Karpas-422 (cell line): Measurements from ENCODE around the gene MYH8. TPM values are rescaled to one million over a fixed set of nuclear protein-coding genes. Genes with fewer than 3 reads are reported as not detected.

Experiments used
- DNase-seq: peaks from one replicate; pipeline ENCODE4 v3.0.0-alpha.2; 2015
- H2AFZ ChIP-seq: fragments of 200-600 bp; sonication (generic); 2 replicates; pipeline ENCODE4 v1.6.1; 2014; ENCODE audit warnings: antibody characterized with exemption, low read length, mixed read lengths
- H3K27ac ChIP-seq: fragments of 200-600 bp; sonication (generic); 2 replicates; pipeline ENCODE4 v1.5.1; 2014; ENCODE audit warnings: mild to moderate bottlenecking, low read length, moderate library complexity
- H3K27me3 ChIP-seq: fragments of 200-600 bp; sonication (generic); 2 replicates; pipeline ENCODE4 v1.6.1; 2014; ENCODE audit warnings: low read length, mixed read lengths
- H3K36me3 ChIP-seq: fragments of 200-600 bp; sonication (generic); 2 replicates; pipeline ENCODE4 v1.6.1; 2014; ENCODE audit warnings: low read length, mixed read lengths; ENCODE audit not compliant: insufficient read depth
- H3K4me1 ChIP-seq: fragments of 200-600 bp; sonication (generic); 2 replicates; pipeline ENCODE4 v1.6.1; 2014; ENCODE audit warnings: mild to moderate bottlenecking, low read length, mixed read lengths
- H3K4me2 ChIP-seq: fragments of 200-600 bp; sonication (generic); 2 replicates; pipeline ENCODE4 v1.6.1; 2014; ENCODE audit warnings: low read length, low read depth, mild to moderate bottlenecking; ENCODE audit not compliant: poor library complexity, severe bottlenecking
- H3K4me3 ChIP-seq: fragments of 200-600 bp; sonication (generic); 2 replicates; pipeline ENCODE4 v1.5.1; 2014; ENCODE audit warnings: mild to moderate bottlenecking, antibody characterized with exemption, low read length, mixed read lengths
- H3K79me2 ChIP-seq: fragments of 200-600 bp; sonication (generic); 2 replicates; pipeline ENCODE4 v1.6.1; 2014; ENCODE audit warnings: mild to moderate bottlenecking, low read length, mixed read lengths
- H3K9ac ChIP-seq: fragments of 200-600 bp; sonication (generic); 2 replicates; pipeline ENCODE4 v1.6.0; 2014; ENCODE audit warnings: low read length
- H3K9me2 ChIP-seq: fragments of 200-600 bp; sonication (generic), shearing (Covaris generic); replicated peaks from 2 replicates; pipeline ENCODE4 v1.6.0; 2014; ENCODE audit warnings: mild to moderate bottlenecking, low read length, moderate library complexity; ENCODE audit not compliant: insufficient read depth
- H3K9me3 ChIP-seq: fragments of 300-700, 200-600 bp; sonication (generic); 2 replicates; pipeline ENCODE4 v1.6.1; 2014; ENCODE audit warnings: low read length, mixed read lengths
- H4K20me1 ChIP-seq: fragments of 200-600 bp; sonication (generic); 2 replicates; pipeline ENCODE4 v1.6.1; 2014; ENCODE audit warnings: mild to moderate bottlenecking, antibody characterized with exemption, low read length, low read depth; ENCODE audit not compliant: insufficient read depth
- total RNA-seq: library from RNA; depleted of rRNA; stranded (reverse); fragments of >200 nt; shearing (Covaris generic); gene quantifications from 2 replicates; pipeline ENCODE4 v1.2.3, GENCODE V29; 2014; ENCODE audit warnings: low replicate concordance

The MYH8 gene
- total RNA-seq, 1 experiment from 2014 or later, result not detected

GRCh38 chr17:10396524-10397163, 25.1 kb downstream of the MYH8 start:
- DNase-seq, result no peak
- no peak overlapping the region for H3K9ac ChIP-seq
- no peak overlapping the region for H3K4me3 ChIP-seq
- H4K20me1 ChIP-seq, result no peaks in the 10 kb centered on the region; the same call in 1 of the 2 replicates
- no peaks in the 10 kb centered on the region for H3K36me3 ChIP-seq
- H3K4me1 ChIP-seq, result peaks cover 14% of the 10 kb centered on the region
- H3K27me3 ChIP-seq, result no peaks in the 10 kb centered on the region
- H3K4me2 ChIP-seq, result no peak overlapping the region
- no peak overlapping the region for H2AFZ ChIP-seq
- H3K79me2 ChIP-seq, result no peaks in the 10 kb centered on the region
- H3K9me2 ChIP-seq, result no peaks in the 10 kb centered on the region
- H3K9me3 ChIP-seq, result no peaks in the 10 kb centered on the region
- H3K27ac ChIP-seq, result no peak overlapping the region

GRCh38 chr17:10394201-10394887, 27.4 kb downstream of the MYH8 start:
- no peak overlapping the region for H3K4me3 ChIP-seq
- H3K79me2 ChIP-seq, result no peaks in the 10 kb centered on the region
- no peaks in the 10 kb centered on the region for H3K9me3 ChIP-seq
- H3K4me2 ChIP-seq, result peak overlapping the region; percentile 42
- H3K27ac ChIP-seq, result no peak overlapping the region
- H3K27me3 ChIP-seq, result no peaks in the 10 kb centered on the region
- no peaks in the 10 kb centered on the region for H3K9me2 ChIP-seq
- H4K20me1 ChIP-seq, result no peaks in the 10 kb centered on the region; the same call in 1 of the 2 replicates
- peaks cover 14% of the 10 kb centered on the region for H3K4me1 ChIP-seq
- peak; percentile 63 for DNase-seq
- H3K36me3 ChIP-seq, result no peaks in the 10 kb centered on the region
- H2AFZ ChIP-seq, result no peak overlapping the region
- H3K9ac ChIP-seq, result no peak overlapping the region

- Histone ChIP-seq H3K9me2 (no peaks in the 10 kb centered on the region), H4K20me1 (no peaks in the 10 kb centered on the region; the same call in 1 of the 2 replicates), H3K27ac (no peak overlapping the region), H3K9me3 (no peaks in the 10 kb centered on the region), H3K4me3 (no peak overlapping the region), H2AFZ (no peak overlapping the region), H3K9ac (no peak overlapping the region), H3K27me3 (no peaks in the 10 kb centered on the region), H3K79me2 (no peaks in the 10 kb centered on the region), H3K4me1 (peaks cover 14% of the 10 kb centered on the region), H3K4me2 (no peak overlapping the region), H3K36me3 (no peaks in the 10 kb centered on the region)
- no peak for DNase-seq
Observed at GRCh38 chr17:10392880-10393279, 28.9 kb downstream of the MYH8 start.

GRCh38 chr17:10385871-10386270, 35.9 kb downstream of the MYH8 start:
- Histone ChIP-seq H3K27me3 (no peaks in the 10 kb centered on the region), H3K9me3 (no peaks in the 10 kb centered on the region), H3K4me1 (no peaks in the 10 kb centered on the region), H3K9ac (no peak overlapping the region), H3K79me2 (no peaks in the 10 kb centered on the region), H4K20me1 (no peaks in the 10 kb centered on the region), H2AFZ (no peak overlapping the region), H3K27ac (no peak overlapping the region), H3K9me2 (no peaks in the 10 kb centered on the region), H3K36me3 (no peaks in the 10 kb centered on the region), H3K4me3 (no peak overlapping the region), H3K4me2 (no peak overlapping the region)
- no peak for DNase-seq

GRCh38 chr17:10384175-10384574, 37.6 kb downstream of the MYH8 start:
- DNase-seq, result no peak
- no peaks in the 10 kb centered on the region for H3K79me2 ChIP-seq
- H3K4me1 ChIP-seq, result no peaks in the 10 kb centered on the region
- no peaks in the 10 kb centered on the region for H3K36me3 ChIP-seq
- no peaks in the 10 kb centered on the region for H3K9me3 ChIP-seq
- no peaks in the 10 kb centered on the region for H3K9me2 ChIP-seq
- no peak overlapping the region for H3K4me3 ChIP-seq
- no peak overlapping the region for H3K27ac ChIP-seq
- no peak overlapping the region for H2AFZ ChIP-seq
- no peaks in the 10 kb centered on the region for H3K27me3 ChIP-seq
- no peak overlapping the region for H3K4me2 ChIP-seq
- no peak overlapping the region for H3K9ac ChIP-seq
- no peaks in the 10 kb centered on the region for H4K20me1 ChIP-seq

- H3K36me3 ChIP-seq, result no peaks in the 10 kb centered on the region
- DNase-seq, result no peak
- no peaks in the 10 kb centered on the region for H3K79me2 ChIP-seq
- H3K27ac ChIP-seq, result no peak overlapping the region
- H4K20me1 ChIP-seq, result no peaks in the 10 kb centered on the region
- no peaks in the 10 kb centered on the region for H3K9me2 ChIP-seq
- no peak overlapping the region for H3K4me3 ChIP-seq
- H3K27me3 ChIP-seq, result no peaks in the 10 kb centered on the region
- H3K4me1 ChIP-seq, result no peaks in the 10 kb centered on the region
- no peak overlapping the region for H3K9ac ChIP-seq
- no peak overlapping the region for H2AFZ ChIP-seq
- H3K9me3 ChIP-seq, result no peaks in the 10 kb centered on the region
- H3K4me2 ChIP-seq, result no peak overlapping the region
Observed at GRCh38 chr17:10380631-10381408, 40.9 kb downstream of the MYH8 start.

- Histone ChIP-seq H3K9me2 (no peaks in the 10 kb centered on the region), H2AFZ (no peak within 1 kb of the TSS), H3K9me3 (no peaks in the 10 kb centered on the region), H3K27ac (no peak within 1 kb of the TSS), H3K36me3 (no peaks in the 10 kb centered on the region), H3K27me3 (no peaks in the 10 kb centered on the region; the same call in 1 of the 2 replicates), H3K4me2 (no peak within 1 kb of the TSS), H3K4me1 (no peaks in the 10 kb centered on the region), H4K20me1 (no peaks in the 10 kb centered on the region), H3K79me2 (no peaks in the 10 kb centered on the region), H3K9ac (no peak within 1 kb of the TSS), H3K4me3 (no peak within 1 kb of the TSS)
- DNase-seq, result no peak
Observed at GRCh38 chr17:10372906-10373305, 48.8 kb downstream of the MYH8 start, which contains the start of gene MYH13. Gene MYH13 (minus strand): TSS chr17:10373006. CDS start chr17:10364530, 8,476 bp downstream.

- Histone ChIP-seq H3K79me2 (no peaks in the 10 kb centered on the region), H3K36me3 (no peaks in the 10 kb centered on the region), H3K9me3 (no peaks in the 10 kb centered on the region), H4K20me1 (no peaks in the 10 kb centered on the region), H2AFZ (no peak overlapping the region), H3K27me3 (no peaks in the 10 kb centered on the region; the same call in 1 of the 2 replicates), H3K27ac (no peak overlapping the region), H3K4me2 (no peak overlapping the region), H3K9me2 (no peaks in the 10 kb centered on the region), H3K9ac (no peak overlapping the region), H3K4me1 (no peaks in the 10 kb centered on the region), H3K4me3 (no peak overlapping the region)
- DNase-seq, result no peak
Observed at GRCh38 chr17:10370016-10370608, 51.6 kb downstream of the MYH8 start.
